Breast epithelium (tissue), 4 donors: ENCODE results near the gene MFAP5. TPM values are rescaled to one million over a fixed set of nuclear protein-coding genes. Genes with fewer than 3 reads are reported as not detected.

Source experiments
- DNase-seq, 2 donors: peaks; one replicate each; pipeline ENCODE4 v3.0.0-alpha.2; 2019; ENCODE audit warnings: low spot score in 2 of 2
- H3K27ac ChIP-seq, 2 donors: fragments of 200-600 bp; sonication (generic) in 1 of 2; one replicate each; pipeline ENCODE4 v1.5.1; 2016 to 2019; ENCODE audit warnings: mild to moderate bottlenecking in 1 of 2
- H3K27me3 ChIP-seq, 2 donors: fragments of 200-600 bp; sonication (generic) in 1 of 2; one replicate each; pipeline versions ENCODE4 v1.5.1 to v1.6.0; 2017 to 2019; ENCODE audit warnings: control low read depth in 1 of 2, mild to moderate bottlenecking in 1 of 2
- H3K36me3 ChIP-seq: fragments of 200-600 bp; one replicate; pipeline ENCODE4 v1.5.1; 2019
- H3K4me1 ChIP-seq, 2 donors: fragments of 200-600 bp; sonication (generic); one replicate each; pipeline ENCODE4 v1.5.1; 2016 to 2019; ENCODE audit warnings: control low read depth in 1 of 2
- H3K4me3 ChIP-seq, 3 donors: fragments of 200-600 bp; sonication (generic); 1 replicate in 2 of 3; 2 replicates in 1 of 3; pipeline ENCODE4 v1.5.1; 2016 to 2019; ENCODE audit warnings: mild to moderate bottlenecking in 3 of 3, moderate library complexity in 2 of 3
- H3K9me3 ChIP-seq, 2 donors: fragments of 200-600 bp; sonication (generic) in 1 of 2; one replicate each; pipeline ENCODE4 v1.5.1; 2016 to 2019; ENCODE audit warnings: control low read depth in 1 of 2
- CTCF ChIP-seq, 3 donors: fragments of 450-650 bp; IDR thresholded peaks; one replicate each; pipeline ENCODE4 v1.5.1; 2016 to 2017; ENCODE audit warnings: antibody characterized with exemption in 3 of 3, mild to moderate bottlenecking in 3 of 3, moderate library complexity in 3 of 3
- POLR2A ChIP-seq: fragments of 450-650 bp; IDR thresholded peaks from one replicate; pipeline ENCODE4 v1.6.1; 2016; ENCODE audit warnings: antibody characterized with exemption, mild to moderate bottlenecking, moderate library complexity
- POLR2AphosphoS5 ChIP-seq, 3 donors: sonication (generic); formaldehyde crosslinking; IDR thresholded peaks; one replicate each; pipeline ENCODE4 v1.6.1; 2017; ENCODE audit warnings: antibody characterized with exemption in 3 of 3
- intact Hi-C: fragments of 100-400 bp; cut with DNase I; formaldehyde crosslinking; loops from one replicate; pipeline ENCODE4 v1.15.1; 2023; ENCODE audit warnings: low total_unique reads
- total RNA-seq, 3 donors: library from RNA; depleted of rRNA; stranded (reverse); fragments of >200 nt; gene quantifications; one replicate each; pipeline ENCODE4 v1.1.0, GENCODE V29; 2016

Gene MFAP5
- total RNA-seq, 3 donors from 2014 or later, result 36.7 to 466 (median 42.0) TPM

DNA sequence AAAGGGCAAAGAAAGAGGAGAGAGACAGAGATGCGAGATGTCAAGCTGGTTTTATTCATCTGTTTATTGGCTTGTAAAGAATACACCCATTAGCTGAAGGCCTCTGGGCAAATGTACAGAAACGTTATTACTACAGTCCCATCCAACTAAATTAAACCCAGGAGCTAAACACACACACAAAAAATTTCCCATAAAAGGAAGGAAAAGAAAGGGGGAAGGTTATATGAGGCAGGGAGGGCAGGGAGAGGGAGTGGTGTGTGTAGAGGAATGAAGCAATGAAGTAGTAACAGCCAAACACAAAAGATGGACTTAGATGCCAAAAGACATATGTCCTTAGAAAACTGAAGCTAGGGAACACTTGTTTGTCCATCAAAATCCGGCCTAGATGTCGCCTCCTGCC, 3.1 kb upstream of the MFAP5 start:
- Histone ChIP-seq H3K36me3 (no peaks in the 10 kb centered on the region), H3K27me3 (no peaks in the 10 kb centered on the region), H3K9me3 (no peaks in the 10 kb centered on the region), H3K27ac (no peak overlapping the region), H3K4me1 (no peaks in the 10 kb centered on the region), H3K4me3 (no peak overlapping the region)
- TF ChIP-seq CTCF (IDR thresholded peaks at IDR 0.05), result no peak
- TF ChIP-seq POLR2AphosphoS5 (IDR thresholded peaks at IDR 0.05), result no peak
- no peak for TF ChIP-seq POLR2A
- no peak for DNase-seq
- intact Hi-C loops, result no loop called here

DNA sequence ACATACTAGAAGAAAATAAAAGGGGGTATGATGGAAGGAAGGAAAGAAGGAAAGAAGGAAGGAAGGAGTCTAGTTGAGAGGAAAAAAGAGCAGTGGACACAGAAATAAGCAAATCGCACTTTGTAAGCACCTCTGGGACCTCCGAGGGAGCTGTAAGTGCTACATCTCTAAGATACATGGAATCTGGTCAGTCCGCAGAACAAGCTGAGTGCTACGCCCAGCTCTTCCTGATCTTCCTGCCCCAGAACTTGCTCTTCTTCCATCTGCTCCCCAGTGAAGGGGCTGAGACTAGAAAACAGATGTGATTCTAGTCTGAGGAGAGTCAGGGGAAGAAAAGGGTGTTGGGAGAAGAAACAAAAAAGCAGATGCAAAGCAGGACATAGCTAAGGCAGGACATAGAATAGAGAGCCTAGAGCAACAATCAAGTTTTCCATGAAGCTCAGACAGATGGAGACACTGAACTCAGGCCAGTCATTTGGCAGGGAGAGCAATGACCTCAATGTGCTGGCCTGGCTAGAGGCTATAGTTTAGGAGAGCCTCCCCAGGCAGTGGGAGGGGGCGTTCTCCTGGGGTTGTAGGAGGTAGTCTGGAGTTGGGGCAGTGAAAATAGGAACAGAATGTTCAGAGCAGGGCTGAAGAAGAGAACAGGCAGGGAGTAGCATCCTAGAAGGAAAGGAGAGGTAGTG, 1.7 kb upstream of the MFAP5 start:
- intact Hi-C loops, result no loop called here
- Histone ChIP-seq H3K4me3 (no peak overlapping the region), H3K9me3 (no peaks in the 10 kb centered on the region), H3K36me3 (no peaks in the 10 kb centered on the region), H3K4me1 (no peaks in the 10 kb centered on the region), H3K27me3 (no peaks in the 10 kb centered on the region), H3K27ac (peak overlapping the region in 1 of 2 donors; percentile 4)
- DNase-seq, result no peak
- TF ChIP-seq CTCF (IDR thresholded peaks at IDR 0.05), result no peak
- TF ChIP-seq POLR2A, result no peak
- TF ChIP-seq POLR2AphosphoS5 (IDR thresholded peaks at IDR 0.05), result no peak

DNA sequence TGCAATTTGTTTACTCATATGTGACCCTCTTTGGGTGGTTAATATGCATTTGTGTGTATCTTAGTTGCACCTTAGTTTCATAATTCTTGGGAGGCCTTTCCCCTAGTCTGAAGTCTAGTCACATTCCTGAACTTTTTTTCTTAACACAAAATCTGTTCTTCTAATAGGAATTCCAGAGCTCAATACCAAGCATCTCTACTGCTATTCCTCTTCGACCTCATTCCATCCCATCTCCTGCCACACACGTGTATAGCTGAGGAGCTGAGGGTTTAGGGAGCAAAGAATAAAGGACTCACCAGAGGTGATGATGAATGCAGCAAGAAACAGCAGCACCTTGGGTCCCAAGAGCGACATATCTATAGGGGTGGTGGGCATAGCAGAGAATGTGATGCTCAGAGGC, 875 bp downstream of the MFAP5 start:
- Histone ChIP-seq H3K27me3 (no peaks in the 10 kb centered on the region), H3K4me3 (peak overlapping the region in 1 of 3 donors; percentile 47), H3K27ac (no peak overlapping the region), H3K9me3 (no peaks in the 10 kb centered on the region), H3K4me1 (no peaks in the 10 kb centered on the region), H3K36me3 (no peaks in the 10 kb centered on the region)
- TF ChIP-seq POLR2AphosphoS5 (IDR thresholded peaks at IDR 0.05), result no peak
- TF ChIP-seq POLR2A, result no peak
- no peak for TF ChIP-seq CTCF (IDR thresholded peaks at IDR 0.05)
- intact Hi-C loops, result no loop called here
- no peak for DNase-seq

GRCh38 chr12:8661016-8661415, 1.6 kb downstream of the MFAP5 start:
- Histone ChIP-seq H3K27ac (no peak overlapping the region), H3K4me3 (peak overlapping the region in 1 of 3 donors; percentile 47), H3K27me3 (no peaks in the 10 kb centered on the region), H3K4me1 (no peaks in the 10 kb centered on the region), H3K36me3 (no peaks in the 10 kb centered on the region), H3K9me3 (no peaks in the 10 kb centered on the region)
- DNase-seq, result no peak
- no peak for TF ChIP-seq POLR2AphosphoS5 (IDR thresholded peaks at IDR 0.05)
- no peak for TF ChIP-seq POLR2A
- no peak for TF ChIP-seq CTCF (IDR thresholded peaks at IDR 0.05)
- intact Hi-C loops, result no loop called here

- H3K4me1 ChIP-seq, result no peaks in the 10 kb centered on the region
- DNase-seq, result no peak
- intact Hi-C loops, result no loop called here
- no peak for TF ChIP-seq POLR2AphosphoS5 (IDR thresholded peaks at IDR 0.05)
- TF ChIP-seq CTCF (IDR thresholded peaks at IDR 0.05), result no peak
- TF ChIP-seq POLR2A, result no peak
- H3K27me3 ChIP-seq, result no peaks in the 10 kb centered on the region
- H3K4me3 ChIP-seq, result no peak overlapping the region
- peak overlapping the region in 1 of 2 donors; percentile 25 for H3K27ac ChIP-seq
- H3K36me3 ChIP-seq, result no peaks in the 10 kb centered on the region
- H3K9me3 ChIP-seq, result no peaks in the 10 kb centered on the region
Measured at GRCh38 chr12:8658346-8658745, 4.3 kb downstream of the MFAP5 start.
